ENCODE results near the gene CAAP1.
"Not testable (repeated sequence)": the region's sequence is repeated elsewhere in the genome, so short reads cannot be mapped to it uniquely, and the experiment has no call there.

DNA sequence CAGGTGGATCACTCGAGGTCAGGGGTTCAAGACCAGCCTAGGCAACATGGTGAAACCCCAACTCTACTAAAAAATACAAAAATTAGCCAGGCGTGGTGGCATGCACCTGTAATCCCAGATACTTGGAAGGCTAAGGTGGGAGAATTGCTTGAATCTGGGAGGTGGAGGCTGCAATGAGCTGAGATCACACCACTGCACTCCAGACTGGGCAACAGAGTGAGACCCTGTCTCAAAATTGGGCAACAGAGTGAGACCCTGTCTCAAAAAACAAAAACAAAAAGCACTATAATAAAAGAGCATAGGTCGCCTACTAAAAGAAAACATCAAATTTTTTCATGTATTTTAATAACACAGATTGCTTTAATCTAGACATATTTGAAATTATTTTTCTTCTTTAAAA, 17.4 kb downstream of the CAAP1 start:
- not testable (repeated sequence) for TF ChIP-seq ASH2L (IDR thresholded peaks at IDR 0.05; ENCODE audit: low read length); POLR2AphosphoS5 (IDR thresholded peaks at IDR 0.05; ENCODE audit: low read depth, low read length); RAD21 (IDR thresholded peaks at IDR 0.05 in 1 of 2, conservative IDR thresholded peaks at IDR 0.05 in 1 of 2; ENCODE audit: low read depth in 2 of 2, low read length in 2 of 2); POLR2A (IDR thresholded peaks at IDR 0.05; ENCODE audit: control extremely low read depth in 1 of 2, low read depth in 2 of 2, low read length in 2 of 2); CEBPB (IDR thresholded peaks at IDR 0.05; ENCODE audit: low read depth, low read length); PHF8 (conservative IDR thresholded peaks at IDR 0.05; ENCODE audit: low read depth, low read length)
- TF ChIP-seq, protein P1, sequence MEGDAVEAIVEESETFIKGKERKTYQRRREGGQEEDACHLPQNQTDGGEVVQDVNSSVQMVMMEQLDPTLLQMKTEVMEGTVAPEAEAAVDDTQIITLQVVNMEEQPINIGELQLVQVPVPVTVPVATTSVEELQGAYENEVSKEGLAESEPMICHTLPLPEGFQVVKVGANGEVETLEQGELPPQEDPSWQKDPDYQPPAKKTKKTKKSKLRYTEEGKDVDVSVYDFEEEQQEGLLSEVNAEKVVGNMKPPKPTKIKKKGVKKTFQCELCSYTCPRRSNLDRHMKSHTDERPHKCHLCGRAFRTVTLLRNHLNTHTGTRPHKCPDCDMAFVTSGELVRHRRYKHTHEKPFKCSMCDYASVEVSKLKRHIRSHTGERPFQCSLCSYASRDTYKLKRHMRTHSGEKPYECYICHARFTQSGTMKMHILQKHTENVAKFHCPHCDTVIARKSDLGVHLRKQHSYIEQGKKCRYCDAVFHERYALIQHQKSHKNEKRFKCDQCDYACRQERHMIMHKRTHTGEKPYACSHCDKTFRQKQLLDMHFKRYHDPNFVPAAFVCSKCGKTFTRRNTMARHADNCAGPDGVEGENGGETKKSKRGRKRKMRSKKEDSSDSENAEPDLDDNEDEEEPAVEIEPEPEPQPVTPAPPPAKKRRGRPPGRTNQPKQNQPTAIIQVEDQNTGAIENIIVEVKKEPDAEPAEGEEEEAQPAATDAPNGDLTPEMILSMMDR (IDR thresholded peaks at IDR 0.05; ENCODE audit: control extremely low read depth in 1 of 3, insufficient read depth in 1 of 3, low read depth in 1 of 3, low read length in 3 of 3): not testable (repeated sequence)
- TF ChIP-seq, protein P2, sequence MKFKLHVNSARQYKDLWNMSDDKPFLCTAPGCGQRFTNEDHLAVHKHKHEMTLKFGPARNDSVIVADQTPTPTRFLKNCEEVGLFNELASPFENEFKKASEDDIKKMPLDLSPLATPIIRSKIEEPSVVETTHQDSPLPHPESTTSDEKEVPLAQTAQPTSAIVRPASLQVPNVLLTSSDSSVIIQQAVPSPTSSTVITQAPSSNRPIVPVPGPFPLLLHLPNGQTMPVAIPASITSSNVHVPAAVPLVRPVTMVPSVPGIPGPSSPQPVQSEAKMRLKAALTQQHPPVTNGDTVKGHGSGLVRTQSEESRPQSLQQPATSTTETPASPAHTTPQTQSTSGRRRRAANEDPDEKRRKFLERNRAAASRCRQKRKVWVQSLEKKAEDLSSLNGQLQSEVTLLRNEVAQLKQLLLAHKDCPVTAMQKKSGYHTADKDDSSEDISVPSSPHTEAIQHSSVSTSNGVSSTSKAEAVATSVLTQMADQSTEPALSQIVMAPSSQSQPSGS (IDR thresholded peaks at IDR 0.05; ENCODE audit: low read length): not testable (repeated sequence)
- TF ChIP-seq, protein P3, sequence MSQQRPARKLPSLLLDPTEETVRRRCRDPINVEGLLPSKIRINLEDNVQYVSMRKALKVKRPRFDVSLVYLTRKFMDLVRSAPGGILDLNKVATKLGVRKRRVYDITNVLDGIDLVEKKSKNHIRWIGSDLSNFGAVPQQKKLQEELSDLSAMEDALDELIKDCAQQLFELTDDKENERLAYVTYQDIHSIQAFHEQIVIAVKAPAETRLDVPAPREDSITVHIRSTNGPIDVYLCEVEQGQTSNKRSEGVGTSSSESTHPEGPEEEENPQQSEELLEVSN (IDR thresholded peaks at IDR 0.05): not testable (repeated sequence)
